ENCODE data around the gene RAD18. TPM values are rescaled to one million over a fixed set of nuclear protein-coding genes. Genes with fewer than 3 reads are reported as not detected.

Gene RAD18
- total RNA-seq, 1 experiment from 2014 or later = 25.8 TPM

DNA sequence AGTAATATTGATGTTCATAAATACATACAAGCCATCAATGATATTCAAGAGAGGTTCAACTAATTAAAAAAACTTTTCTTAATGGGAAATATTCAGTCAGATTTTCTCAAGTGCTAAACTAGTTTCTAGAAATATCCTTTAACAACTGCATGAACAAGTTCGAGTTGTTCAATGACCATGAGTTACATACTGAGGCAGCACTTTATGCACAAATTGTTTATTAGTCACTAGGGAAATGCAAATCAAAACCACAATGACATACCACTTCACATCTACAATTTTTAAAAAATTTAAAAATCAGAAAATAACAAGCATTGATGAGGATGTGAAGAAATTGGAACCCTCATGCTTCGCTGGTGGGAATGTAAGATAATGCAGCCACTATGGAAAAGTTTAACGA, 62.4 kb downstream of the RAD18 start:
- Mint-ChIP-seq H3K4me1 (ENCODE audit: low read depth, unreplicated experiment) (no peaks in the 10 kb centered on the region), H3K36me3 (ENCODE audit: insufficient read depth, unreplicated experiment) (no peaks in the 10 kb centered on the region), H3K9me3 (ENCODE audit: low read depth, unreplicated experiment) (no peaks in the 10 kb centered on the region), H3K4me3 (ENCODE audit: low read depth, unreplicated experiment) (no peak overlapping the region), H3K27me3 (ENCODE audit: unreplicated experiment) (no peaks in the 10 kb centered on the region), H3K27ac (ENCODE audit: unreplicated experiment) (no peak overlapping the region)
- TF ChIP-seq, protein P1, sequence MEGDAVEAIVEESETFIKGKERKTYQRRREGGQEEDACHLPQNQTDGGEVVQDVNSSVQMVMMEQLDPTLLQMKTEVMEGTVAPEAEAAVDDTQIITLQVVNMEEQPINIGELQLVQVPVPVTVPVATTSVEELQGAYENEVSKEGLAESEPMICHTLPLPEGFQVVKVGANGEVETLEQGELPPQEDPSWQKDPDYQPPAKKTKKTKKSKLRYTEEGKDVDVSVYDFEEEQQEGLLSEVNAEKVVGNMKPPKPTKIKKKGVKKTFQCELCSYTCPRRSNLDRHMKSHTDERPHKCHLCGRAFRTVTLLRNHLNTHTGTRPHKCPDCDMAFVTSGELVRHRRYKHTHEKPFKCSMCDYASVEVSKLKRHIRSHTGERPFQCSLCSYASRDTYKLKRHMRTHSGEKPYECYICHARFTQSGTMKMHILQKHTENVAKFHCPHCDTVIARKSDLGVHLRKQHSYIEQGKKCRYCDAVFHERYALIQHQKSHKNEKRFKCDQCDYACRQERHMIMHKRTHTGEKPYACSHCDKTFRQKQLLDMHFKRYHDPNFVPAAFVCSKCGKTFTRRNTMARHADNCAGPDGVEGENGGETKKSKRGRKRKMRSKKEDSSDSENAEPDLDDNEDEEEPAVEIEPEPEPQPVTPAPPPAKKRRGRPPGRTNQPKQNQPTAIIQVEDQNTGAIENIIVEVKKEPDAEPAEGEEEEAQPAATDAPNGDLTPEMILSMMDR (IDR thresholded peaks at IDR 0.05; ENCODE audit: unreplicated experiment) = no peak
- no TSS peak for BruUV-seq (replicated peaks)
- CTCF ChIA-PET = no interaction called here
- intact Hi-C loops (cut with micrococcal nuclease; ENCODE audit: unreplicated experiment) = no loop called here
- DNase-seq = no peak

DNA sequence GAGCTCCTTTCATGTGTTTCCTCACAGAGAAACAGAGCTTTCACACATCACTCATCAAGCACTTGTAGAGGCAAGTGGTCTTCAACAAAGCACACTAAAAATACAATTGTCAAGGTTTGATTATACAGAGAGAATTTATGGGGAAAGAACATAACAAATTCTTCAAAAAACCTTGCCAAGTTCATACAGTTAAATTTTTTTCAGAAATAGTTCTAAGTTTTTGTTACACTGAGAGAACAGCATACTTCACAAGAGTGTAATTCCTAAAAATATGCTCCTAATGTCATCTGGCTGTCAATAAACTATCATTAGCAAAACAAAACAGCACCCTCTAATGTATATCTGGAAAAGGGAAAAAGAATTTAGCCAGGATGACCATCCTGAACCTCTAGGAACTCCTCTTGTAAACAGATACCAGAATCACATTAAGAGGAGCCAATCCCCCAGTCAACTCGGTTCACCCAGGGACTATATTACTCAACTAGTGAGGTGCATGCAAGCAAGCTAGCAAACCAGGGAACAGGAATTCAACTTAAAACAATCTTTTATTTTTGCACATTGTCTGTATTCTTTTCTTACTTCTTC, 63.3 kb downstream of the RAD18 start:
- CTCF ChIA-PET = interaction anchor here (0.5 kb wide), 1 partner anchor 225 kb away, joined by 3 read pairs; no protein-coding TSS in a partner anchor
- intact Hi-C loops (cut with micrococcal nuclease; ENCODE audit: unreplicated experiment) = no loop called here

DNA sequence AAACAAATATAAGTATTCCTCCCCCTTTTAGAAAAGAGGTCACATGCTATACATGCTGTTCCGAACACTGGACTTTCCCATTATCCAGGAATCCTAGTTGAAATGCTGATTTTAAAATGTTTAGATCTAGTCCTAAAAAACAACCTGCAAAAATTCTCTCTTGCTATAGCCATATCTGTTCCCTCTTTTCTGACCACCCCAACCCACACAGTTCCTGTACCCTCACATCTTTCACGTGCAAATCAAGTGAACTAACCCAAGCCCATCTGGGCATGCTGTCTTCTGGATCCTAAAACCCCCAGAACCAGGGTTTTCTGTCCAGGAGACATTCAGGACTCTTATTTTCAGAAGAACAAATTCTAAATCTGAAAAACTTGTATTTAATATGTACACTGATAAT, 67.4 kb downstream of the RAD18 start:
- H3K27ac Mint-ChIP-seq (ENCODE audit: unreplicated experiment) = no peak overlapping the region
- no peaks in the 10 kb centered on the region for H3K27me3 Mint-ChIP-seq (ENCODE audit: unreplicated experiment)
- TF ChIP-seq, protein P1 (IDR thresholded peaks at IDR 0.05; ENCODE audit: unreplicated experiment) = no peak
- no peak for DNase-seq
- CTCF ChIA-PET = no interaction called here
- BruUV-seq (replicated peaks) = no TSS peak
- no peaks in the 10 kb centered on the region for H3K9me3 Mint-ChIP-seq (ENCODE audit: low read depth, unreplicated experiment)
- no peak overlapping the region for H3K4me3 Mint-ChIP-seq (ENCODE audit: low read depth, unreplicated experiment)
- intact Hi-C loops (cut with micrococcal nuclease; ENCODE audit: unreplicated experiment) = no loop called here
- H3K4me1 Mint-ChIP-seq (ENCODE audit: low read depth, unreplicated experiment) = no peaks in the 10 kb centered on the region
- H3K36me3 Mint-ChIP-seq (ENCODE audit: insufficient read depth, unreplicated experiment) = no peaks in the 10 kb centered on the region

More for the DNA sequence above, 63.3 kb downstream of the RAD18 start:
- DNase-seq = no peak
- no TSS peak for BruUV-seq (replicated peaks)
- no peaks in the 10 kb centered on the region for H3K9me3 Mint-ChIP-seq (ENCODE audit: low read depth, unreplicated experiment)
- H3K36me3 Mint-ChIP-seq (ENCODE audit: insufficient read depth, unreplicated experiment) = no peaks in the 10 kb centered on the region
- H3K27ac Mint-ChIP-seq (ENCODE audit: unreplicated experiment) = no peak overlapping the region
- no peaks in the 10 kb centered on the region for H3K27me3 Mint-ChIP-seq (ENCODE audit: unreplicated experiment)
- no peak overlapping the region for H3K4me3 Mint-ChIP-seq (ENCODE audit: low read depth, unreplicated experiment)
- no peaks in the 10 kb centered on the region for H3K4me1 Mint-ChIP-seq (ENCODE audit: low read depth, unreplicated experiment)
- TF ChIP-seq, protein P1 (IDR thresholded peaks at IDR 0.05; ENCODE audit: unreplicated experiment) = no peak

DNA sequence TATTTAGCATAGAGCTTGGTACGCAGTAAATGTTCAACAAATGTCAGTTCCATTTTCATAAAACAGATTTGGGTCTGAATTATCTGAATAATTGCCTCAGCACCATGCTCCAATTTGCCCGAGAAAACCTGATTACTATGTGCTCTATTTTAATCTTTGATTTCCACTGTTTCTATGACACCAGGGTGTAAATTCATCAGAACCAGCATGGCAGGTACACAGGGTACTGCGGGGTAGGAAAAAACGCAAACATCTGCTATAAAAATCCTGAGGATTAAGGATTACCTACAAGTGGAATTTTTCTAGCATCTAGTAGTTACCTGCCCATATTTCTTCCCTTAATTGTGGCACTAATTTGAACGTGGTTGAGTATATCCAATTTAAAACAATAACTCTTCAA, 70.3 kb downstream of the RAD18 start:
- Mint-ChIP-seq H3K27ac (ENCODE audit: unreplicated experiment) (no peak overlapping the region), H3K4me1 (ENCODE audit: low read depth, unreplicated experiment) (no peaks in the 10 kb centered on the region), H3K9me3 (ENCODE audit: low read depth, unreplicated experiment) (no peaks in the 10 kb centered on the region), H3K27me3 (ENCODE audit: unreplicated experiment) (no peaks in the 10 kb centered on the region), H3K4me3 (ENCODE audit: low read depth, unreplicated experiment) (no peak overlapping the region), H3K36me3 (ENCODE audit: insufficient read depth, unreplicated experiment) (no peaks in the 10 kb centered on the region)
- CTCF ChIA-PET = no interaction called here
- no peak for DNase-seq
- BruUV-seq (replicated peaks) = no TSS peak
- intact Hi-C loops (cut with micrococcal nuclease; ENCODE audit: unreplicated experiment) = no loop called here
- TF ChIP-seq, protein P1 (IDR thresholded peaks at IDR 0.05; ENCODE audit: unreplicated experiment) = no peak
